HG02938 (cell line): Measurements from ENCODE around the gene PKD2L2.
"Not testable (repeated sequence)": the region's sequence is repeated elsewhere in the genome, so short reads cannot be mapped to it uniquely, and the experiment has no call there.

Source experiments
- ATAC-seq: cut with Tn5 transposase; IDR thresholded peaks from one replicate; pipeline ENCODE4 v1.9.1; 2021; ENCODE audit warnings: mild to moderate bottlenecking, moderate library complexity; ENCODE audit not compliant: unreplicated experiment

PKD2L2 gene

GRCh38 chr5:137954131-137954879, 65.0 kb downstream of the PKD2L2 start:
- no peak for ATAC-seq

GRCh38 chr5:137957948-137958347, 68.7 kb downstream of the PKD2L2 start:
- no peak for ATAC-seq

- ATAC-seq = no peak
Measured at GRCh38 chr5:137959488-137959887, 70.2 kb downstream of the PKD2L2 start.

- ATAC-seq = no peak
Measured at GRCh38 chr5:137960141-137960540, 70.9 kb downstream of the PKD2L2 start.

- no peak for ATAC-seq
Measured at GRCh38 chr5:137960819-137961218, 71.6 kb downstream of the PKD2L2 start.

- ATAC-seq = not testable (repeated sequence)
Measured at GRCh38 chr5:137970384-137970783, 81.1 kb downstream of the PKD2L2 start.

GRCh38 chr5:137975208-137975607, 86.0 kb downstream of the PKD2L2 start:
- ATAC-seq = no peak

GRCh38 chr5:137989419-137989818, 100.2 kb downstream of the PKD2L2 start:
- no peak for ATAC-seq
